IPS-20b (cell line): Measurements from ENCODE around the gene LAMB1.
"Not testable (repeated sequence)": the region's sequence is repeated elsewhere in the genome, so short reads cannot be mapped to it uniquely, and the experiment has no call there.

Source experiments
- H3K27ac ChIP-seq: one replicate; pipeline ENCODE4 v1.5.1; 2013; ENCODE audit warnings: low read length
- H3K27me3 ChIP-seq: 2 replicates; pipeline ENCODE4 v1.6.1; 2013; ENCODE audit warnings: mild to moderate bottlenecking, low read length, inconsistent platforms; ENCODE audit not compliant: insufficient read depth
- H3K36me3 ChIP-seq: 2 replicates; pipeline ENCODE4 v1.6.1; 2013; ENCODE audit warnings: low read depth, mild to moderate bottlenecking, inconsistent platforms, low read length, moderate library complexity; ENCODE audit not compliant: insufficient read depth
- H3K4me1 ChIP-seq: 2 replicates; pipeline ENCODE4 v1.6.1; 2013; ENCODE audit warnings: mild to moderate bottlenecking, control low read depth, inconsistent platforms, low read length, moderate library complexity; ENCODE audit not compliant: insufficient read depth
- H3K4me3 ChIP-seq: 2 replicates; pipeline ENCODE4 v1.5.1; 2013; ENCODE audit warnings: mild to moderate bottlenecking, low read length, inconsistent platforms
- H3K9ac ChIP-seq: 2 replicates; pipeline ENCODE4 v1.6.1; 2013; ENCODE audit warnings: low read depth, mild to moderate bottlenecking, inconsistent platforms, low read length, moderate library complexity
- H3K9me3 ChIP-seq: 2 replicates; pipeline ENCODE4 v1.6.1; 2013; ENCODE audit warnings: mild to moderate bottlenecking, low read depth, low read length, inconsistent platforms; ENCODE audit not compliant: insufficient read depth

Gene LAMB1

DNA sequence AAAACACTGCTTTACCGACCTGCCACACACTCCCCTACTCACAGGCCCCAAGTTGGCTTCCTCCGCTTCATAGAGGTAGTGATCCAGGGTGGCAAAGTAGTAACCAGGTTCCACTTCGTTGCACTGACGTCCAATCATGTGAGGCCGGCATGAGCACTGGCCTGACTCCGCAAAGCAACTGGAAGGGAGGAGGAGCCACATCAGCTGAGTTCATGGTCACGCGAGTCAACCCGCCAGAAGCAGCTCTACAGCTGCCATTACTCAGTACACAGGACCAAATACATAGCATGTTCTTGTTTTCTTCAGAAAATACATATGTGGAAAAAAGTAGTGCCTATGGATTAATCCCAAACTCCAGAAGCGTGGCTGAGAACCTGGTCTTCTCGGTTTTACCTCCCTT is 38.5 kb downstream of the LAMB1 start:
- H3K4me1 ChIP-seq = peaks cover 9% of the 10 kb centered on the region
- H3K9ac ChIP-seq = no peak overlapping the region
- H3K27me3 ChIP-seq = no peaks in the 10 kb centered on the region
- no peaks in the 10 kb centered on the region for H3K9me3 ChIP-seq
- no peak overlapping the region for H3K27ac ChIP-seq
- no peak overlapping the region for H3K4me3 ChIP-seq
- H3K36me3 ChIP-seq = peaks cover 54% of the 10 kb centered on the region

DNA sequence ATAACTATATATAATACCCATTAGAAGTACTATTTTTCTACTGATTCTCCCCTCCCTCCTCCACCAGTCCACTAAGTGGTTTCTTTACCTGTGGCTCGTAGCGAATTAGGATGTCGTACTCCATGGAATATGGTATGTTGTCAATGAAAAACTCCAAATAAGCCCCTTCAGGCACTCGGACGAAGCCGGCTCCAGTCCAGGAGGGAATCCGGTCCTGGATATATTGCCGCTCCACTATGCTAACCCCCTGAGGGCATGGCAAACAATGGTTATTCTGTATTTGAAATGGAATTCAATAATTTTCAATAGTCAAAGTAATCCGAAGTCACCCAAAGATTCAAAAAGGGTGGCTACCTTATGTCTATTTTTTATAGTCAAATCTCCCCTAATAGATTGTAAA is 40.1 kb downstream of the LAMB1 start:
- Histone ChIP-seq H3K27ac (no peak overlapping the region), H3K9me3 (no peaks in the 10 kb centered on the region), H3K27me3 (no peaks in the 10 kb centered on the region), H3K4me1 (peaks cover 17% of the 10 kb centered on the region), H3K4me3 (no peak overlapping the region), H3K36me3 (peaks cover 68% of the 10 kb centered on the region), H3K9ac (no peak overlapping the region)

DNA sequence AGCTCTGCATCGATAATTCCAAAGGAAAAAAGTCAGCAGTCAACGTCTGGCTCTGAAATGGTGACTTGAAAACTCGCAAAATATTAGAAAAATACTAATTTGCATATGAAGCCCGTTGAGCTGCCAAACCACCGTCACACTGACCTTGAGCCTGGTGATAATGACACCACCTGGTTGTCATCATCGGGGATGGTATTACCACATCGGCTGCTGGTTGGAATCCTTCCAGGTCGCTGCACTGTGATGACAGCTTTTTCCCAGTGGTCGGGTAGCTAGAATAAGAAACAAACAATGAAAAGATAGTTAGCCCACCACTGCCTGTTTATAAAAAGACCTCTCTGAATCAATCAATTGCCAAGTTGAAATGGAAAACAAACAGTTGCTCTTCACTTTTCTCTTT is 41.6 kb downstream of the LAMB1 start:
- no peak overlapping the region for H3K9ac ChIP-seq
- H3K4me3 ChIP-seq = no peak overlapping the region
- peaks cover 80% of the 10 kb centered on the region for H3K36me3 ChIP-seq
- no peak overlapping the region for H3K27ac ChIP-seq
- peaks cover 10% of the 10 kb centered on the region; the same call in 1 of the 2 replicates for H3K4me1 ChIP-seq
- no peaks in the 10 kb centered on the region for H3K9me3 ChIP-seq
- no peaks in the 10 kb centered on the region for H3K27me3 ChIP-seq

DNA sequence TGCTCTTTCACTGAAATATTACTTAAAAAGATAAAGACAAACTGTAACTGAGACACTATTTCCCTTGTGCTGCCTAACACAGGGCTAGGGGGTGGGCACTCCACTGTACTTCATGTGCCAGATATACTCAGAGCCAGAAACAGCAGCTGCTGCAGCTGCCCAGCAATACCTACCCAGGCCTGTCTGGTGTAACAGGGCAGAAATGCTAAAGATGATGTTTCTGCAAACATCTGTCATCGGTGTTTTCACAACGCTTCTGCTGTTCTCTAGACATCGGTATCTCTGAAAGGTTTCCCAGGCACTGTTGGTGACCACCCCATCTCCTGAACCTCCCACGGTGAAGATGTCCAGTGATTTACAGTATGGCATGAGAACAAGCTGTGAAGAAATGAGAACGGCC is 42.7 kb downstream of the LAMB1 start:
- no peak overlapping the region for H3K27ac ChIP-seq
- H3K27me3 ChIP-seq = no peaks in the 10 kb centered on the region
- peaks cover 9% of the 10 kb centered on the region; the same call in 1 of the 2 replicates for H3K4me1 ChIP-seq
- no peak overlapping the region for H3K9ac ChIP-seq
- H3K4me3 ChIP-seq = no peak overlapping the region
- H3K9me3 ChIP-seq = no peaks in the 10 kb centered on the region
- peaks cover 87% of the 10 kb centered on the region for H3K36me3 ChIP-seq

DNA sequence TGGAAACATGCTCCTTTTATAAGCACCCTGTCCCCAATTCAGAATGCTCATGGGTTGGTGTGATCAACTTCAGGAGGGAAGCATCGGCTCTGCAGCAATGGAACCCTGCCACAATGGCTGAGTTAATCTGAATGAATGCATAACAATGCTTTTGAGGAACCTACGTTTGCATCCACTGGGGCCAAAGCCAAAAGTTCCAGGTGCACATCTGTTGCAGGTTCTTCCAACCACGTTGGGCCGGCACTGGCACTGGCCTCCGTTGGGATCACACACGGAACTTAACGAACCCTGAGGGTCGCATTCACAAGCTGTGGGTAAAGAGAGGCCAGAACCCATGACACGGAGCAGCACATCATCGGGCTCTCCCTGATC is 43.4 kb downstream of the LAMB1 start:
- Histone ChIP-seq H3K36me3 (peaks cover 81% of the 10 kb centered on the region), H3K27me3 (no peaks in the 10 kb centered on the region), H3K4me3 (no peak overlapping the region), H3K9me3 (no peaks in the 10 kb centered on the region), H3K4me1 (peaks cover 9% of the 10 kb centered on the region; the same call in 1 of the 2 replicates), H3K27ac (no peak overlapping the region), H3K9ac (no peak overlapping the region)

DNA sequence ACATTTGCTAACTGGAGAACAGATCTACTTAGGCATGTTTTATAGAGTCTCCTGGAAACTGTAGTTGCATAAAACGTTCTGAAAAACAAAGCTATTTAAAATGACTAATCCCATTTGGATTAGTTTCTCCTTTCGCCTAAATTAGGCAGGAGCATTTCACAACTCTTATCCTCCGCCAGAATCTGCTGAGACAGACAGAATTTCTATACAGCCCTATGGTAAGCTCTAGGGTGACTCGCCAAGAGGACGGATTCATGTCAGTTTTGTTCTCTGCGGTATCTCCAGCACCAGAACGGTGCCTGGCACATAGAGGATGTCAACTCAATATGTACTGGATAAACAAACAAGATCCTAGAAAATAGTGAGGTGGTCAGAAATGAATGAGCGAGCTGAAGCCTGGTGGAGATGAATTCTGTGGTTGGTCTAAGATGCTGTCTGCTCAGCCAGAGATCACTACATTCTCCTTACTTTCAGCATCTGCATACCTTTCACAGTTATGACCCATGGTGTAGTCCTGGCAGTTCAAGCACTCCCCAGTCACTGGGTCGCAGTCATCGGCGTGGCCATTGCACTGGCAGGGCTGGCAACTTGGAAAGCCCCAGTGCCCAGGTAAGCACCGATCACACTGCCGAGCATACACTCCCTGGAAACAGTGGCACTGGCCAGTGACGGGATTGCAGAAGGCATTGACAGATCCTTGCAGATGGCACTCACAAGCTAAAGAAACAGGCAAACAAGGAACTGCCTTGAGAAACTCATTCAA is 44.0 kb downstream of the LAMB1 start:
- Histone ChIP-seq H3K9ac (no peak overlapping the region), H3K9me3 (no peaks in the 10 kb centered on the region), H3K4me3 (no peak overlapping the region), H3K36me3 (peaks cover 78% of the 10 kb centered on the region), H3K4me1 (peaks cover 9% of the 10 kb centered on the region; the same call in 1 of the 2 replicates), H3K27me3 (no peaks in the 10 kb centered on the region), H3K27ac (no peak overlapping the region)

DNA sequence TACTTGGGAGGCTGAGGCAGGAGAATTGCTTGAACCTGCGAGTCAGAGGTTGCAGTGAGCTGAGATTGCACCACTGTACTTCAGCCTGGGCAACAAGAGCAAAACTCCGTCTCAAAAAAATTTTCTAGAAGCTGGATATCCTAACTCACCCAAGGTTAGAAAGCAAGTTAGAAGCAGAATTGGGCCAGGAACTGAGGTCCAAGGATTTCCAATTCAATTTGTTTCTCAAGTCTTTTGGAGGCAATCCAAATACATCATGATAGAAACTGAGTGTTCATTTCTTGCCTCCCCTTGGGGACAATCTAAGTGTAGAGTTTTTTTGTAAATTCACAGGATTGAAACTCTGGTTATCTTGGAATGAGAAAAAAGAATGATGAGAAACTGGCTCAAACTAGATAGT is 45.5 kb downstream of the LAMB1 start:
- no peak overlapping the region for H3K4me3 ChIP-seq
- H3K9me3 ChIP-seq = no peaks in the 10 kb centered on the region
- H3K27ac ChIP-seq = no peak overlapping the region
- peaks cover 12% of the 10 kb centered on the region; the same call in 1 of the 2 replicates for H3K4me1 ChIP-seq
- no peaks in the 10 kb centered on the region for H3K27me3 ChIP-seq
- no peak overlapping the region for H3K9ac ChIP-seq
- peaks cover 74% of the 10 kb centered on the region for H3K36me3 ChIP-seq

DNA sequence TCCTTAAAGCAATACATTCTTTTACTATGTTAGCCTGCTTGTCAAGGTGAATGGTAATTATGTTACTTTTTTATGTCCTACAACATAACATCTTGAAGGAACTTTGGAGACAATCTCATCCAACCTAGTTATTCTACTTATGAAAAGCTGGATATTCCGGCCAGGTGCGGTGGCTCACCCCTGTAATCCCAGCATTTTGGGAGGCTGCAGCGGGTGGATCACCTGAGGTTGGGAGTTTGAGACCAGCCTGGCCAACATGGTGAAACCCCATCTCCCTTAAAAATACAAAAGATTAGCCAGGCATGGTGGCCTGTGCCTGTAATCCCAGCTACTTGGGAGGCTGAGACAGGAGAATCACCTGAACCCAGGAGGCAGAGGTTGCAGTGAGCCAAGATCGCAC is 46.0 kb downstream of the LAMB1 start:
- H3K4me1 ChIP-seq = peaks cover 17% of the 10 kb centered on the region
- not testable (repeated sequence) for H3K9me3 ChIP-seq, H3K27me3 ChIP-seq, H3K4me3 ChIP-seq, H3K9ac ChIP-seq, H3K27ac ChIP-seq
- H3K36me3 ChIP-seq = peaks cover 76% of the 10 kb centered on the region

DNA sequence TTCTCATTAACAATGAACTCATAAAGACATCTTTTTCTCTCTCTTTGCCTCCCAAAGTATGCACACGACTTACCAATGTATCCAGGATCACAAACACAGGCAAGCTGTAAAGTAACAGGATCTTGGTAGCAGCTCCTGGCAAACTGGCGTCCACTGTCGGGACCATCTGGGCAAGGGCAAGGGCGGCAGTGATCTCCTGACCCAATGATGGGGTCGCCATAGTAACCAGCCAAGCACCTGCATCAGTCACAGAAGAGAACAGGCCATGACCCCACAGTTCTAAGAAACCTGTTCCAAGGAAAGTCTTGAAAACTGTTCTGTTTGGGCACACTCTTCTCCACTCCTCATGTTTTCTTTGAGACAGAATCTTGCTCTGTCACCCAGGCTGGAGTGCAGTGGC is 47.6 kb downstream of the LAMB1 start:
- H3K9ac ChIP-seq = no peak overlapping the region
- peaks cover 22% of the 10 kb centered on the region for H3K4me1 ChIP-seq
- H3K36me3 ChIP-seq = peaks cover 76% of the 10 kb centered on the region
- H3K9me3 ChIP-seq = no peaks in the 10 kb centered on the region
- H3K4me3 ChIP-seq = no peak overlapping the region
- no peak overlapping the region for H3K27ac ChIP-seq
- H3K27me3 ChIP-seq = no peaks in the 10 kb centered on the region

DNA sequence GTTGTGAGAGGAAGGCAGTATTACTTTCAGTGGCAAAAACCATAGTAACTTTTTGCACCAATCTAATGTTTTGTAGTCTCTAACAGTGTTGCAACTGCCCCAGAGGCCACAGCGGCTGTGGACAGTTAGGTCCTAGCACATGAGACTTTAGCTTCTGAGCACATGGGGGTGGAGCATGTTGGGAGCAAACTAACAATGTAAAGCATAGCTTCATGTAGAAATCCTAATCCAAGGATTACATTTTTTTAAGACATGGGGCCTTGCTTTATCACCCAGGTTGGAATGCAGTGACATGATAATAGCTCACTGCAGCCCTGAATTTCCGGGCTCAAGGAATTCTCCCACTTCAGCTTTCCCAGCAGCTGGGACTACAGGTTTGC is 49.0 kb downstream of the LAMB1 start:
- Histone ChIP-seq H3K27me3 (no peaks in the 10 kb centered on the region), H3K4me1 (peaks cover 15% of the 10 kb centered on the region), H3K4me3 (no peak overlapping the region), H3K9me3 (no peaks in the 10 kb centered on the region), H3K27ac (no peak overlapping the region), H3K36me3 (peaks cover 64% of the 10 kb centered on the region), H3K9ac (no peak overlapping the region)

DNA sequence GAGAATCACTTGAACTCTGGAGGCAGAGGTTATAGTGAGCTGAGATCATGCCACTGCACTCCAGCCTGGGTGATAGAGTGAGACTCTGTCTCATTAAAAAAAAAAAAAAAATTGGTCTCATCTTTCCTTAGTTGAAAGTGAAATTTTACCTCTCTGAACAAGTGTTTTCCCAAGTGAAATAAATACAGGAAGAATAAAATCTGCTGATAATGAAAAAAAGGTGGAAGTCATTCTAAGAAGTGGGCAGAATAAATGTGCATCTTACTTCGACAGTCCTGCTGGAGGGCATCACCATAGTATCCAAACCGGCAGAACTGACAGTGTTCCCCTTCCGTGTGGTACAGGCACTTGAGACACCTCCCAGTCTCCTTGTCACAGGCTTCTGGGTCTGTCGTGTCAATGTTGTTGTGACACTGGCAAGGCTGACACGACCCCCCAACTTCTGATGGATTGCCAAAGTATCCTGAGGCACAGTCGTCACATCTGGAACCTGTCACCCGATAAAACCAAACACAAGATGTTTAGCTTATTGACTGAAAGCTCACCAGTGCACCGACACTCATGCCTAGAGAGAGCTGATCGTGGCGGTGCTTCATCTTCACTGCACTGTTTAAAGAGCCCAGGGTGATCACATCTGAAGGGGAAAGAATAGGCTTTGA is 49.6 kb downstream of the LAMB1 start:
- no peak overlapping the region for H3K9ac ChIP-seq

DNA sequence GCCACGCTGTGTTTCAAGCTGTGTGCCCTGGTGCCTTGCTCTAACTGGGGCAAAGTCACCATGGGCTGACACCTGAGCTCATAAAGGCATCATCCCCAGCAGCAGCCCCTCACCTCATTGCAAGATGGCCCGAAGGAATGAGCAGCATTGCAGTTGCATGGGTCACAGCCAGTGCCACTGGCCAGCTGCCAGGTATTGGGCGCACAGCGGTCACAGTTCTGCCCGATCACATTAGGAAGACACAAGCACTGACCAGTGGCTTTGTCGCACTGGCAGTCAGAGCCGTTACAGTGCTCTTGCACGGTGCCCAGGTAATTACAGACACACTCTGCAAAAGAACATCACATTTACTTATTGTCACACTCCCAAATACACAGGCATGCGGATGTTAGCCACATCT is 51.1 kb downstream of the LAMB1 start:
- Histone ChIP-seq H3K4me1 (peaks cover 13% of the 10 kb centered on the region), H3K36me3 (peaks cover 52% of the 10 kb centered on the region), H3K27ac (no peak overlapping the region)

More for the DNA sequence above, 49.6 kb downstream of the LAMB1 start:
- H3K9me3 ChIP-seq = no peaks in the 10 kb centered on the region
- no peaks in the 10 kb centered on the region for H3K27me3 ChIP-seq
- H3K36me3 ChIP-seq = peaks cover 62% of the 10 kb centered on the region
- no peak overlapping the region for H3K4me3 ChIP-seq
- peaks cover 13% of the 10 kb centered on the region for H3K4me1 ChIP-seq
- H3K27ac ChIP-seq = no peak overlapping the region

More for the DNA sequence above, 51.1 kb downstream of the LAMB1 start:
- Histone ChIP-seq H3K4me3 (peak overlapping the region; percentile 19; the same call in 1 of the 2 replicates), H3K9me3 (no peaks in the 10 kb centered on the region), H3K9ac (no peak overlapping the region), H3K27me3 (no peaks in the 10 kb centered on the region)
